AG04449 (cell line): ENCODE data around the gene EML6.

Source experiments
- CTCF ChIA-PET: fragments of 350-600 bp; formaldehyde crosslinking; extraction: SDS; loops from one replicate; lab custom pipeline; 2021; ENCODE audit warnings: antibody characterized with exemption; lab: Yijun Ruan, JAX
- POLR2A ChIA-PET: fragments of 400-600, 350-600 bp; formaldehyde crosslinking; extraction: SDS; loops from one replicate; lab custom pipeline; 2020; ENCODE audit warnings: antibody characterized with exemption, inconsistent platforms; lab: Yijun Ruan, JAX
- DNase-seq: peaks from one replicate; pipeline ENCODE4 v3.0.0-alpha.2; 2010; ENCODE audit warnings: low read depth, low spot score
- H3K4me3 ChIP-seq: 2 replicates; pipeline ENCODE4 v1.5.1; 2011; ENCODE audit warnings: low read depth, mild to moderate bottlenecking, control low read depth, low read length
- CTCF ChIP-seq: IDR thresholded peaks from one replicate; pipeline ENCODE4 v1.5.1; 2011; ENCODE audit warnings: mild to moderate bottlenecking, moderate library complexity, low read length, control low read depth, inconsistent platforms; ENCODE audit not compliant: insufficient read depth; ENCODE audit errors: missing control alignments

Gene EML6

GRCh38 chr2:54863660-54864059 lies 140.2 kb downstream of the EML6 start:
- POLR2A ChIA-PET, result no interaction called here
- H3K4me3 ChIP-seq, result no peak overlapping the region
- no peak for TF ChIP-seq CTCF
- CTCF ChIA-PET, result interaction anchor here (1.1 to 1.4 kb wide), 3 partner anchors 16 to 36 kb away, joined by 3 to 7 read pairs (median 4); no protein-coding TSS in a partner anchor
- no peak for DNase-seq

DNA sequence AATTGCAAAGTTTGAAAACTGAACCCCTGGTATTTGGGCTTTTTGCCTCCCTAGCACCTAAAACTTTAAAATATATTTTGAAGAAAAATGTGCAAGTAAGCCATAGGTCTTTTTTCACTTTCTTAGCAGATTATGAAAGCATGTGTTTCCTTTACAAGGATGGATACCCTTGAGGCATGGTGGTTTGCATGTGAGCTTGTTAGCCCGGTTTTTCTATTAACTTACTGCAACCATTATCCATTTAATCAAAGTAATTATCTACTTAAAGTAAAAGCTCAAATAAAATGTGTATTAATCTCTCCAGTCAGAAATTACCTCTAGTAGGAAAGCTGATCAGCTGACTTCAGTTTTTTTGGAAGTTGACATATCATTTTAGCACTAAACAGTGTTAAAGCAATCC lies 140.6 kb downstream of the EML6 start:
- ChIA-PET CTCF (interaction anchor here (1.1 to 1.4 kb wide), 3 partner anchors 15 to 36 kb away, joined by 3 to 7 read pairs (median 4); no protein-coding TSS in a partner anchor), POLR2A (no interaction called here)
- TF ChIP-seq CTCF, result no peak
- DNase-seq, result no peak
- H3K4me3 ChIP-seq, result no peak overlapping the region

DNA sequence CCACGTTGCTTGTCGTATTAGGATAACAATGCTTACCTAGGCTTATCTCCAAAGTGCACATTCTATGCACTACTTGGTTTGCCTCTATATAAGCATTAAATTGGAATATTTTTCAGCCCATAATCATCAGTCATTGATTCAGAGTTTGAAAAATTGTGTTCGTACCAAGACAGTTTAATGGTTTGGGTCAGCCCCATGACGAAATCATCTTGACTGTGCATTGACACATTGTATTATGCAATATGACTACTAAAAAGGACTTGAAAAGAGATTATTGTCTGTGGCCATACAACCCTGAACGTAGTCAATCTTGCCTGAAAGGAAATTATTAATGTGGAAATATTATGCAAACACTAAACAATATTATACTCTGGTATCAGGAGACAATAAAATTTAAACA lies 141.3 kb downstream of the EML6 start:
- no peak for TF ChIP-seq CTCF
- H3K4me3 ChIP-seq, result no peak overlapping the region
- DNase-seq, result no peak
- POLR2A ChIA-PET, result no interaction called here
- CTCF ChIA-PET, result interaction anchor here (1.1 kb wide), 1 partner anchor 15 kb away, joined by 4 read pairs; no protein-coding TSS in a partner anchor

DNA sequence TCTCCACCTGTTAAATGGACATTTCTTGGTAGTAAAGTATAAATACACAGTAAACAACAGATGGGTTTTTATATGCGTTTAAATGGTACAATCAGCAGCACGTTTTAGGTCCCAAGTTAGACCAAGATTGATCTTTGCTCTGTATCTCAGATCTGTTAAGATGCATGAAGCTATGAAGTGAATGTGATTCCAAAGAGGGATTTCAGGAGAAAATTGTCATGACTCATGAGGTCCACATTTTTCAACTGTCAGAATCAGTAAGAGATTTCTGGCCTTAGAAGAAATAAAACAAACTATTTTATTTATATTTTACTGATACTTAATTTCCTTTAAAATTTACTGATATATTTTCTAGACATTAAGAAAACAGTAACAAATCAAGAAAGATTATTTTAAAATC lies 142.7 kb downstream of the EML6 start:
- no peak overlapping the region for H3K4me3 ChIP-seq
- ChIA-PET CTCF (interaction anchor here (1.0 kb wide), 1 partner anchor 27 kb away, joined by 3 read pairs; no protein-coding TSS in a partner anchor), POLR2A (no interaction called here)
- TF ChIP-seq CTCF, result no peak
- no peak for DNase-seq

GRCh38 chr2:54866868-54867267 lies 143.4 kb downstream of the EML6 start:
- no peak overlapping the region for H3K4me3 ChIP-seq
- ChIA-PET POLR2A (no interaction called here), CTCF (no interaction called here)
- no peak for TF ChIP-seq CTCF
- DNase-seq, result no peak

DNA sequence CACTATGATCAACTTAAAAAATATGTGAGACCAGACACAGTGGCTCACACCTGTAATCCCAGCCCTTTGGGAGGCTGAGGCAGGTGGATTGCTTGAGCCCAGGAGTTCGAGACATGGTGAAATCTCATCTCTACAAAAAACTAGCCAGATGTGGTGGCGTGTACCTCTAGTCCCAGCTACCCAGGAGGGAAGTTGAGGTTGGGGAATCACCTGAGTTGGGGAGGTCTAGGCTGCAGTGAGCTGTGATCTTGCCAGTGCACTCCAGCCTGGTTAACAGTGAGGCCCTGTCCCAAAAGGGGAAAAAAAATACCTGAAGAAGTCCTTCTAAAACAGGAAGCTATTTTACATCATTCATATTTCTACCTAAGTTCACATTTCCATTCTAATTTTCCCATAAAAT lies 144.0 kb downstream of the EML6 start:
- TF ChIP-seq CTCF, result no peak
- ChIA-PET CTCF (no interaction called here), POLR2A (no interaction called here)
- no peak overlapping the region for H3K4me3 ChIP-seq
- no peak for DNase-seq
